Endometrial microvascular endothelial cells (primary cell): Measurements from ENCODE around the gene SPATC1L. TPM values are rescaled to one million over a fixed set of nuclear protein-coding genes. Genes with fewer than 3 reads are reported as not detected.
"Not testable (repeated sequence)": the region's sequence is repeated elsewhere in the genome, so short reads cannot be mapped to it uniquely, and the experiment has no call there.

ENCODE experiments used
- in situ Hi-C: cut with HindIII; loops from 2 replicates; pipeline ENCODE4 v1.10.0; 2017; ENCODE audit warnings: low sequenced_read_pairs, low pct_unique_long_range_greater_than_20kb; ENCODE audit errors: inconsistent ontology term
- total RNA-seq: library from RNA; depleted of rRNA; stranded (reverse); fragments of >200 nt; gene quantifications from one replicate; pipeline ENCODE4 v1.2.3, GENCODE V29; 2015; ENCODE audit errors: inconsistent ontology term

The SPATC1L gene
- total RNA-seq, 1 donor from 2014 or later: 24.8 TPM

- in situ Hi-C loops: no loop called here
Observed at GRCh38 chr21:46187814-46188213, 3.6 kb upstream of the SPATC1L start.

DNA sequence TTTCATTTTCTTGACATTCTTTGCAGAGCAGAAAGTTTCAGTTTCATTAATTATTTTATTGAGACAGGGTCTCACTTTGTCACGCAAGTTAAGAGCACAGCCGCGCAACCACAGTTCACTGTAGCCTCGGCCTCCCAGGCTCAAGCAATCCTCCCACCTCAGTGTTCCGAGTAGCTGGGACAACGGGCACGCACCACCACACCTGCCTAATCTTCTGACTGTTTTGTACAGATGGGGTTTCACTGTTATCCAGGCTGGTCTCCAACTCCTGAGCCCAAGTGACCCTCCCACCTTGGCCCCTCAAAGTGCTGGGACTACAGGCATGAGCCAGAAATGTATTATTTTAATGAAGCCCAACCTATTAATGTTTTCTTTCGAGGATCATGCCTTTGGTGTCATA is 3.0 kb upstream of the SPATC1L start:
- in situ Hi-C loops: no loop called here

DNA sequence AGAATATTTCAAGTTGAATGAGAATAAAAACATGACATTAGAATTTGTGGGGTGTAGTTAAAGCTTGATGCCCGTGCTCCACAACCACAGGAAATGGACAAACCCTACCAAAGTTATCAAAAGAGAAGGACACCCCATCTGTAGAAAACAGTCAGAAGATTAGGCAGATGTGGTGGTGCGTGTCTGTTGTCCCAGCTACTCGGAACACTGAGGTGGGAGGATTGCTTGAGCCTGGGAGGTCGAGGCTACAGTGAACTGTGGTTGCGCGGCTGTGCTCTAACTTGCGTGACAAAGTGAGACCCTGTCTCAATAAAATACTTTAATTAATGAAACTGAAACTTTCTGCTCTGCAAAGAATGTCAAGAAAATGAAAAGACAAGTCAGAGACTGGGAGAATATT is 1.5 kb upstream of the SPATC1L start:
- in situ Hi-C loops: no loop called here

DNA sequence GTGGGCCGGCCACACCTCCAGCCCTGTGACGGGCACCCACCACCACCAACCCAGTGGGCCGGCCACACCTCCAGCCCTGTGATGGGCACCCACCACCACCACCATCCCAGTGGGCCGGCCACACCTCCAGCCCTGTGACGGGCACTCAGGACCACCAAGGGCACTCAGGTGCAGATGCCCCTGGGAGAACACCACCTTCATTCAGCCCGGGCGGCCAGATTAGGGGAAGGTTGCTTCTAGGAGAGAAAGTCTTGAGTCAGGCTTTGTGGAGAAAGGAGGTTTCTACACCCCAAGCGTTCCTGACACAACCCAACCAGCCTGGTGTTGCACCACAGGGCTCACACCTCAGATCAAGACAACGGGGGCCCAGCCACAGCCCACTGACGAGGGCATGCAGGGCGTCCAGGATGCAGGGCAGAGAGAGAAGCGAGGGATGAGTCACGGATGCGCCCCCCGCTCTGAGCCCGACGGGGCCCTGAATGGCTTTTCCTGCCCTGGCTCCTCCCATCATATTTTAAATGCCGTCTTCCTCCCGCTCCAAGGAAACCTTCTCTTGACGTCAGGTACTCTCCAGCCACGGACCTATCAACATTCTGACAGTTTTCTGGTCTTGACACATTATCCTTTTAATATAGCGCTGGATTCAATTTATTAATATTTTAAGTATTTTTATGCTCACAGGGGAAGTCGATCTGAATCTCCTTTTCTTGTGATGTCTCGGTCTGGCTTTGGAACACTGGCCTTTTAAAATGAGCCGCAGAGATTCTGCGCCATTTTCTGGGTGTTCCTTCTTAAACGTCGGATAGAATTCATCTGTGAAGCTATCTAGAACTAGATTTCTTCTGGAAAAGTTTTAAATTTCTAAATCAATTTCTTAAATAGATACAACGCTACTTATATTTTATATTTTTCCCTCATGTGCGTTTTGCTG is 631 bp upstream of the SPATC1L start:
- in situ Hi-C loops: no loop called here

- in situ Hi-C loops: not testable (repeated sequence)
Observed at GRCh38 chr21:46183337-46183909, 836 bp downstream of the SPATC1L start.

GRCh38 chr21:46182548-46183336 is 1.5 kb downstream of the SPATC1L start:
- in situ Hi-C loops: no loop called here

GRCh38 chr21:46181953-46182547 is 2.2 kb downstream of the SPATC1L start:
- in situ Hi-C loops: no loop called here

DNA sequence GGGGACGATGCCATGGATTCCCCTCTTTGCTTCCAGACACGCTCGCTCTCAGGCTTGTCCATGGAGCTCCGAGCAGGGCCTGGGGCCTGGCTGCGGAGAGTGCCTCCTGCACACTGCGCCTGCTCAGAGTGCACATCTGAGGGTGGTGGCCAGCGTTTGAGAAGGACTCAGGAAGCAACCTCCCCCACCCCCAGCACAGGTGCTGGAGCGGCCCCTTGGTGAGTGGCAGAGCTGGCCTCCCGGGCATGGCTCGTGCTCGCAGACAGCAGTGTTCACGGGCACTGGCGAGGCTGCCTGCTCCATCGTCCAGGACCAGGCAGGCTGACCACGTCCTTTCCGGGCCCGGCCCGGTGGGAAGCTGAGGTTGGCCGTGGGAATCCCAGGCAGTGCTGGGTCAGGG is 2.8 kb downstream of the SPATC1L start:
- in situ Hi-C loops: no loop called here

DNA sequence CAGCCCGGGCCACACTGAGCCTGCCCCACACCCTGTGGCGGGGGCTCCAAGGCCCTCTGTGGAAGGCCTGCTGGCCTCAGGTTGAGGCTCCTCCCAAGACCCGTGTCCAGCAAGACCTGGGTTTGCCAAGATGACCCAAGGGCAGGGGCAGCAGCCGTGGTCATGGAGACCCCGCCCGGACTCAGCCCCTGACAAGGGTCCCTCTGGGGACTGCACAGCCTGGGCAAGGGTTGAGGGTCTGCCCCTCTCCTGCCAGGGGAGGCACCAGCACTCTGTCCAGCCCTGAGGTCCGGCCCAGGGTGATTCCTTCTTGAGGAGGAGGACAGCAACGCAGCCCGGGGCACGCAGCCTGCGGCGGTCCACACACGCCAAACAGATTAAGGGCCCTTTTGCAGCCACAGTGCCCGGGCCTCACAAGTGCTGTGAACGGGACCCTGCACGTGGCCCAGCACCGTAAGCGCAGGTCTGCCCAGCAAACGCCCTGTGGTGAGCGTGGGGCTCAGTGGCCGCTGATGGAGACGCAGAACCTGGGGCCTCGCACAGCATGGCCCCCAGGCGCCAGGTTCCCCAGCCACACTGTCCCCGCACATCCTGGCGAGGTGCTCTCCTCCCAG is 3.4 kb downstream of the SPATC1L start:
- in situ Hi-C loops: no loop called here

DNA sequence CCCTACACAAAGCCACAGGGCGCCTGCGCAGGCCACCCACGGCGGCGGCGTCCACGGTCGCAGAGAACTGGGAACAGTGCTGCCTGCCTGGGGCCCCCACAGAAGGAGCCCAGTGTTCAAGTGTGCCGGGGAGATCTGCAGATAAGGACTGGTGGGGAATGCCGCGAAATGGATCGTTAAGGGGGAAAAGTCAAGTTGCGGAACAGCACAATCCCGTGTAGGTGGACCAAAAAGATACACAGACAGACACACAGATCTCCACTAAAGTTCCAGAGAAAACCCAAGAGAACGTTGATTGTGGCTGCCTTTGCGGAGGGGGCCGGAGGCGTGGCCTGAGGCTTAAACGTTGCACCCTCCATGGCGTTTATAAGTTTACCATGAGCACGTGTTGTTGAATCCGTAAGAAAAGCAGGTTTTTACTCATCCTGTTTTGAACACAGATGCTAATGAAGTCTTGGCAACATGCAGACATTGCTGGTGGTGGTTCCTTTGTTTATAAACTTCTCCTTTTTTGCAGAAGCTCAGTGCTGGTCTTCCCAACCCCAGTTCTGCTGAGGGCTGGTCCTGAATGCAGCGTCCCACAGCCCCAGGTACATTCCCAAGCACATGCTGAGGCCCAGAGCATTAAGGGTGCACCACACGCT is 4.1 kb downstream of the SPATC1L start:
- in situ Hi-C loops: no loop called here

- in situ Hi-C loops: no loop called here
Observed at GRCh38 chr21:46179708-46180078, 4.6 kb downstream of the SPATC1L start.

- in situ Hi-C loops: no loop called here
Observed at GRCh38 chr21:46178961-46179360, 5.3 kb downstream of the SPATC1L start.

GRCh38 chr21:46176443-46177129 is 7.7 kb downstream of the SPATC1L start:
- in situ Hi-C loops: not testable (repeated sequence)

- in situ Hi-C loops: no loop called here
Observed at GRCh38 chr21:46173573-46173972, 10.7 kb downstream of the SPATC1L start.

- in situ Hi-C loops: no loop called here
Observed at GRCh38 chr21:46172863-46173528, 11.3 kb downstream of the SPATC1L start.

DNA sequence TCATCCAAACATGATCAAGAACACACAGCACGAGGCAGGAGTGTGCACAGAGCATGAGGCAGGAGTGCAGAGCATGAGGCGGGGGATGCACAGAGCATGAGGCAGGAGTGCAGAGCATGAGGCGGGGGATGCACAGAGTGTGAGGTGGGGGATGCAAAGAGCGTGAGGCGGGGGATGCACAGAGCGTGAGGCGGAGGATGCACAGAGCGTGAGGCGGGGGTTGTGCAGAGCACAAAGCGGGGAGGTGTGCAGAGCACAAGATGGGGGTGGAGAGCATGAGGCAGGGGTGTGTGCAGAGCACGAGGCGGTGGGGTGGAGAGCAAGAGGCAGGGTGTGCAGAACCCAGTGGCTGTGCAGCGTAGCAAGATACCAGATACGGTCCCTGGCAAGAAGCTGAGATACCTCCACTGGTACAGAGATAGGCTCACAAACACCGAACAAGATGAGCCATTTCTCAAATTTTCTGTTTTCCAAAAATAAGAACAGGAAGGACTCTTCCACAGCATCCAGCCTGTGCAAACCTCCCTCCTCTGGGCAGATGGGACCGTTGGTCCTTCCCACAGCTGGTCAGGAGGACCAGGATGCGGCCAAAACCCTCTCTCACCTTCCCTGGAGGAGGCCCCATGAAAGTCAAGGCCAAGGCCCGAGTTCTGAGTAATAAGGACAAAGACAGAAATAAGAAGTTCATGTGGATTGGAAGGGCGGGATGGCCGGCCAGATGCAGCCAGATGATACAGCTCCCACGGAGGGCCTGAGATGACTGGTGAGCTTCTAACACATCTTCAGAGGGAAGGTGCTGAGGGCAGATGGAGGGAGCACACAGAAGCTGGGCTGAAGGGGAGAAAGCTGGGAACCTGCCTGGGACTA is 12.0 kb downstream of the SPATC1L start:
- in situ Hi-C loops: no loop called here

DNA sequence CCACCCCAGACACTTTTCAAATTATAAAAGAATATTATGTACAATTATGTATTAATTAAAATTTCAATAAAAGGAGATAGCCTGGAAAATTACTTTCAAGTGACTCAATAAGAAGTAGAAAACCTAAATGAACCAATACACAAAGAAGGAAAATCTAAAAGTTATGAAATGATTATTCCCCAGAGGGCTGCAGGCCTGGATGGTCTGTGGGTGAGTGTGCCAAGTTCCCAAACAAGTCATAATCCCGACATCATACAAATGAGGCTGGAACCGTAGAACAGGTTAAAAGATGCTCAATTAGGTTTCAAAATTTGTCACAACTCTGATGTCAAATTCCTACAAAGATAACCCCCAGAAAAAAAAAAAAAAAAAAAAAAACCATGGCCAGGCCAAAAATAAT is 12.7 kb downstream of the SPATC1L start:
- in situ Hi-C loops: no loop called here
